GM21528 (cell line): Measurements from ENCODE around the gene GAL.

Experiments used
- ATAC-seq: cut with Tn5 transposase; IDR thresholded peaks from one replicate; pipeline ENCODE4 v1.9.1; 2021; ENCODE audit warnings: mild to moderate bottlenecking, moderate library complexity; ENCODE audit not compliant: unreplicated experiment, low FRiP score

The GAL gene

GRCh38 chr11:68698993-68699392 is 14.6 kb downstream of the GAL start:
- ATAC-seq: no peak

- no peak for ATAC-seq
Measured at GRCh38 chr11:68704887-68705286, 20.5 kb downstream of the GAL start.

- no peak for ATAC-seq
Measured at GRCh38 chr11:68707527-68707926, 23.2 kb downstream of the GAL start.

GRCh38 chr11:68709062-68709461 is 24.7 kb downstream of the GAL start:
- ATAC-seq: no peak

- no peak for ATAC-seq
Measured at GRCh38 chr11:68710409-68710808, 26.1 kb downstream of the GAL start.

- no peak for ATAC-seq
Measured at GRCh38 chr11:68711114-68711513, 26.8 kb downstream of the GAL start.

- ATAC-seq: no peak
Measured at GRCh38 chr11:68714060-68714856, 29.9 kb downstream of the GAL start.

GRCh38 chr11:68715456-68716122 is 31.2 kb downstream of the GAL start:
- no peak for ATAC-seq

- ATAC-seq: no peak
Measured at GRCh38 chr11:68721075-68721474, 36.7 kb downstream of the GAL start.

- ATAC-seq: no peak
Measured at GRCh38 chr11:68722143-68722542, 37.8 kb downstream of the GAL start.

GRCh38 chr11:68724293-68724692 is 39.9 kb downstream of the GAL start:
- no peak for ATAC-seq

- ATAC-seq: no peak
Measured at GRCh38 chr11:68727783-68728182, 43.4 kb downstream of the GAL start.

- ATAC-seq: no peak
Measured at GRCh38 chr11:68734111-68734510, 49.8 kb downstream of the GAL start.

- no peak for ATAC-seq
Measured at GRCh38 chr11:68735125-68735524, 50.8 kb downstream of the GAL start.

- ATAC-seq: no peak
Measured at GRCh38 chr11:68735646-68736045, 51.3 kb downstream of the GAL start.
